Measurements from ENCODE around the gene RIBC1. TPM values are rescaled to one million over a fixed set of nuclear protein-coding genes. Genes with fewer than 3 reads are reported as not detected.

The RIBC1 gene
- polyA plus RNA-seq, 1 of the 3 experiments (the other 2 are of a cell fraction) = 0.33 TPM

DNA sequence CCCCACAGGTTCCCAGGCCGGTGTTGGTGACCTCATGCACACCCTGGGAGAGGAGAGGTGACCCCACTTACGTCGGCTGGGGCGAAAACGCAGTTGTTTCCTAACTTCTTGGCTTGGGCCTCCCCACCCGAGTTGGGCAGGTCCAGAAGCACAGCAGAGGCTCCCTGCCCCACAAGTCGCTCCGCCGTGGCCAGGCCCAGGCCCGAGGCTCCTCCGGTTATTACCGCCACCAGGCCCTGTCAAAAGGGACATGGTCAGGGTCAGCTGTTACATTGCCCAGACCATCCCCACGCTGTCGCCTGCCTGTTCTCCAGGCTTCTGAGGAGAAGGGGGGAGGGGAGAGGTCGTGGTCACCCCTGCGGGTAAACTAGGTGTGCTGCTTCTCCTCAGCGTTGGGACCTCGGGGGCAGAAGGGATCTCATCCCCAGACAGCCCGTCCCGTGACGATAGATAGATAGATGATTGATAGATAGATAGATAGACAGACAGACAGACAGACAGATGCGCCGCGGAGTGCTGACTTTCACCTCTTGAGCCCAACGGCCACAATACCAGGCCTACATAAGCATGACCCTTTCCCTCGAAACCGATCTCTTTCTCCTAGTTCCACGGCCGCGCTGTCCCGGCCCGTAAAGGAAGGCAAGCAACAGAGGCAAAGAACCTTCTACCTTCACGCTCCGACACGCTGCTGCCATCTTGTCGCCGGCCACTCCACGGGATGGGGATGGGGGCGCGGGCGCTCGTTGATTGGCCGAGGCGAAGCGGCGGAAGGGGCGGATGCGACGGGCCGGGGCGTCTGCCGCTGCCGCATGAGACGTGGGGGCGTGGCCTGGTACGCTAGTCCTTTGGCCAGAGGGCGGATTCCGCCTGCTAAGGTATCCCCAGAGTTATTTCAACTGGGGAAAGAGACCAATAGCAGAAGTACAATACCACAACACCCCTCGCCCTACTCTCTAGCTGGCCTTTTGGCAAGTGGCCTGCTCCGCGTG, 11.3 kb downstream of the RIBC1 start, which contains the start of gene HSD17B10 (continued):
- no peak for TF ChIP-seq JUND (IDR thresholded peaks at IDR 0.05)
- TF ChIP-seq NRF1 (IDR thresholded peaks at IDR 0.05; ENCODE audit: low read depth, low read length) = no peak
- no peak for TF ChIP-seq FOSL2 (IDR thresholded peaks at IDR 0.05; ENCODE audit: borderline replicate concordance, low read depth)
- peak; percentile 88 for TF ChIP-seq POLR2AphosphoS5 (IDR thresholded peaks at IDR 0.05; ENCODE audit: low read depth, low read length)
- no peak for TF ChIP-seq TEAD4 (IDR thresholded peaks at IDR 0.05; ENCODE audit: borderline replicate concordance, insufficient read depth)
- no peak for TF ChIP-seq EZH2phosphoT487 (IDR thresholded peaks at IDR 0.05; ENCODE audit: borderline replicate concordance, low read depth)
- no peak for TF ChIP-seq CTCF (IDR thresholded peaks at IDR 0.05)
- TF ChIP-seq MEF2A (IDR thresholded peaks at IDR 0.05; ENCODE audit: borderline replicate concordance, low read depth) = no peak
- no peak; the same call in 1 of the 2 replicates for TF ChIP-seq GATA2 (CRISPR knock-in tag; IDR thresholded peaks at IDR 0.05)
- no peak for TF ChIP-seq RCOR1 (IDR thresholded peaks at IDR 0.05; ENCODE audit: low read length)
- TF ChIP-seq RAD21 (IDR thresholded peaks at IDR 0.05; ENCODE audit: low read length) = no peak
- no peak for TF ChIP-seq EP300 (IDR thresholded peaks at IDR 0.05; ENCODE audit: borderline replicate concordance in 1 of 2, low read depth in 1 of 2, low read length in 1 of 2)

- Histone ChIP-seq H3K4me3 (ENCODE audit: low read depth in 2 of 2, low read length in 1 of 2) (no peak overlapping the region; a peak in 1 of 4 replicates), H3K9me2 (no peaks in the 10 kb centered on the region)
- 6% methylated on average over 4 of the region's 4 CpGs for WGBS (ENCODE audit: low lambda C conversion rate)
Observed at GRCh38 chrX:53435997-53436396, 13.3 kb downstream of the RIBC1 start.

More at GRCh38 chrX:53435997-53436396, 13.3 kb downstream of the RIBC1 start:
- H2AFZ ChIP-seq (ENCODE audit: low read depth) = no peak overlapping the region
- no peaks in the 10 kb centered on the region for H3F3A ChIP-seq (replicated peaks; ENCODE audit: insufficient read depth)
- peaks cover 0 to 13% of the 10 kb centered on the region in 2 experiments for H3K36me3 ChIP-seq (replicated peaks in 1 of 2; ENCODE audit: control insufficient read depth in 1 of 2, insufficient read depth in 2 of 2, low read length in 1 of 2)
- ChIA-PET POLR2A (no interaction called here), CTCF (interaction anchor here (0.7 to 3.9 kb wide), 19 partner anchors 8 to 157 kb away, joined by 3 to 50 read pairs (median 5); partner anchors contain the start of genes RIBC1 and SMC1A)
- H3K4me1 ChIP-seq (ENCODE audit: control insufficient read depth in 1 of 2, insufficient read depth in 2 of 2, low read depth in 1 of 2, low read length in 1 of 2) = peaks cover 4 to 9% of the 10 kb centered on the region in 2 experiments; a peak in 1 of 4 replicates
- peaks cover 17% of the 10 kb centered on the region; the same call in 1 of the 2 replicates for H3K27me3 ChIP-seq (ENCODE audit: insufficient read depth)
- H4K20me1 ChIP-seq (ENCODE audit: insufficient read depth) = no peaks in the 10 kb centered on the region
- H3K9ac ChIP-seq = no peak overlapping the region
- H3K9me3 ChIP-seq = no peaks in the 10 kb centered on the region
- peak; percentile 85 for TF ChIP-seq CTCF (IDR thresholded peaks at IDR 0.05)
- TF ChIP-seq SMC3 (IDR thresholded peaks at IDR 0.05; ENCODE audit: low read depth, low read length) = peak; percentile 86
- TF ChIP-seq RAD21 (IDR thresholded peaks at IDR 0.05; ENCODE audit: low read length) = peak; percentile 73
- TF ChIP-seq TAF1 (IDR thresholded peaks at IDR 0.05; ENCODE audit: borderline replicate concordance, low read depth, low read length) = no peak
- TF ChIP-seq TCF12 (IDR thresholded peaks at IDR 0.05) = no peak
- peak; percentile 60; the same call in 1 of the 2 replicates for TF ChIP-seq MXI1 (IDR thresholded peaks at IDR 0.05; ENCODE audit: low read depth, low read length)
- peaks cover 17% of the 10 kb centered on the region for H3K79me2 ChIP-seq (ENCODE audit: insufficient read depth)
- no peak overlapping the region for H3K4me2 ChIP-seq
- peak; percentile 84 for DNase-seq
- no peak overlapping the region for H3K27ac ChIP-seq (ENCODE audit: low read depth in 2 of 2, low read length in 1 of 2)
